A549 (cell line): ENCODE results near the gene CACNA1D.

Source experiments
- CHD2 ChIP-seq: fragments of 150-350 bp; IDR thresholded peaks from 2 replicates; pipeline ENCODE4 v1.6.1; 2014; ENCODE audit warnings: low read length; ENCODE audit not compliant: partially characterized antibody
- CTCF ChIP-seq: fragments of >200 bp; sonication (Bioruptor Twin); formaldehyde crosslinking; IDR thresholded peaks from 3 replicates; pipeline ENCODE4 v1.5.1; 2016
- EP300 ChIP-seq, 2 experiments: fragments of >200 bp; sonication (Bioruptor Twin); formaldehyde crosslinking; IDR thresholded peaks; 2 replicates in 1 of 2; 3 replicates in 1 of 2; pipeline ENCODE4 v1.6.1; 2016 to 2017
- MYC ChIP-seq: IDR thresholded peaks from 2 replicates; pipeline ENCODE4 v1.6.1; 2012; ENCODE audit warnings: mild to moderate bottlenecking, inconsistent platforms, low read length, improper control_type of control experiment, borderline replicate concordance
- NPAS2 ChIP-seq: fragments of 250-450 bp; sonication (Bioruptor Pico); IDR thresholded peaks from 2 replicates; pipeline ENCODE4 v1.8.0; 2022; ENCODE audit warnings: mild to moderate bottlenecking, moderate library complexity, borderline replicate concordance
- POLR2A ChIP-seq: IDR thresholded peaks from 2 replicates; pipeline ENCODE4 v1.6.1; 2012; ENCODE audit warnings: mild to moderate bottlenecking, low read length

GRCh38 chr3:53545996-53546359, 51.6 kb downstream of the CACNA1D start:
- no peak for TF ChIP-seq CTCF
- no peak for TF ChIP-seq MYC
- TF ChIP-seq POLR2A: no peak
- no peak for TF ChIP-seq CHD2
- no peak for TF ChIP-seq EP300 (IDR thresholded peaks at IDR 0.05)
- TF ChIP-seq NPAS2 (CRISPR knock-in tag): no peak
